Stimulated activated CD8-positive, alpha-beta memory T cell treated with anti-CD3 and anti-CD28 coated beads, Interleukin-2, amount 100 ng/mL, for 1 hour (primary cell): ENCODE results near the gene LTO1.

ENCODE experiments used
- DNase-seq, 2 donors: peaks; one replicate each; pipeline ENCODE4 v3.0.0-alpha.2; 2020; ENCODE audit warnings: low read depth in 2 of 2

LTO1 gene

GRCh38 chr11:69677749-69678148 lies 2.6 kb upstream of the LTO1 start:
- DNase-seq = no peak

- DNase-seq = no peak
Observed at GRCh38 chr11:69674267-69674885, 777 bp downstream of the LTO1 start.

GRCh38 chr11:69671734-69672465 lies 3.3 kb downstream of the LTO1 start:
- no peak for DNase-seq

- DNase-seq = peak; percentile 8 to 32
Observed at GRCh38 chr11:69670158-69670845, 4.9 kb downstream of the LTO1 start.

- no peak for DNase-seq
Observed at GRCh38 chr11:69669486-69669885, 5.7 kb downstream of the LTO1 start.

- no peak for DNase-seq
Observed at GRCh38 chr11:69667619-69668604, 7.2 kb downstream of the LTO1 start.

GRCh38 chr11:69666752-69667536 lies 8.2 kb downstream of the LTO1 start:
- DNase-seq = no peak

- DNase-seq = no peak
Observed at GRCh38 chr11:69666261-69666660, 8.9 kb downstream of the LTO1 start.

- DNase-seq = no peak
Observed at GRCh38 chr11:69665669-69666068, 9.5 kb downstream of the LTO1 start.

- DNase-seq = no peak
Observed at GRCh38 chr11:69664901-69665300, 10.3 kb downstream of the LTO1 start.

- DNase-seq = no peak
Observed at GRCh38 chr11:69664103-69664775, 10.9 kb downstream of the LTO1 start.

GRCh38 chr11:69663326-69663725 lies 11.8 kb downstream of the LTO1 start:
- no peak for DNase-seq

GRCh38 chr11:69662806-69663205 lies 12.3 kb downstream of the LTO1 start:
- no peak for DNase-seq

- DNase-seq = no peak
Observed at GRCh38 chr11:69662021-69662698, 13.0 kb downstream of the LTO1 start.

- no peak for DNase-seq
Observed at GRCh38 chr11:69661413-69661715, 13.8 kb downstream of the LTO1 start.

GRCh38 chr11:69660001-69660500 lies 15.1 kb downstream of the LTO1 start:
- no peak for DNase-seq

GRCh38 chr11:69659591-69659990 lies 15.6 kb downstream of the LTO1 start:
- no peak for DNase-seq

GRCh38 chr11:69658626-69659450 lies 16.3 kb downstream of the LTO1 start:
- DNase-seq = no peak
